Measurements from ENCODE around the gene GGTA1.
"Not testable (repeated sequence)": the region's sequence is repeated elsewhere in the genome, so short reads cannot be mapped to it uniquely, and the experiment has no call there.

GGTA1 gene

DNA sequence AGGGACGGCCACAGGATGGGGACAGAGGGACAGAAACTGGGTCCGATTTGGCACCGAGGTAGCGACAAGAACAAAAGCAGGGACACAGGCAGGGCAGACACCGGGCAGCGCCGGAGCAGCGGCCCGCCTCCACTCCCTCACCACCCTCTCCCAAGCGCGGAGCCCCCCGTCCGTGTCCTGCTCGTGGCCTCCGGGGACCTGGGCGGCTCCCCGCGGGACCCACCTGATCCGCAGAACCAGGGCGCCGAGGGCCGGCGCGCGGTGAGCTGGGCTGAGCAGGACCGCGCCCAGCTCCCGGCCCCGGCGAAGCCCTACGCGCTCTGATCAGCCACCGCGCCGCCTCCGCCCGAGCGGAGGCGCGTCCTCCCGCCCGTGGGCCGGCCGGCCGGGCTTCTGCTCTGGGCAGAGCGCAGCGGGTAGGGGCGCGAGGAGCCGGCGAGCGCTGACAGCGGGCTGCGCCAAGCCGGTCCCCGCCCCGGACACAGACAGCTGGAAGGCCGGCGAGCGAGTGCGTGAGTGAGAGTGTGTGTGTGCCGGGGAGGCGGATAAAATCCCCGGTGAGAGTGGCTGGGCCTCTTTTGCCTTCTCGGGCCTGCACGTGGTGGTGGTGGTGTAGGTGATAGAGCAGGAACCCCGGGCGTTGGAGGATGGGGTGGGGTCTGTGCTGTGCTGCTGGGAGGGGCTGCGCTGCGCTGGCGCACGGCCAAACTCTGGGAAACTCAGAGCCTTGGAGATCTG, at the start of gene GGTA1:
Gene GGTA1 (minus strand): TSS at position 418 of the 738 bp plus-strand sequence. CDS start 31,922 bp downstream, outside the sequence.
- in situ Hi-C loops (cut with MboI; ENCODE audit: low sequenced_read_pairs): no loop called here

DNA sequence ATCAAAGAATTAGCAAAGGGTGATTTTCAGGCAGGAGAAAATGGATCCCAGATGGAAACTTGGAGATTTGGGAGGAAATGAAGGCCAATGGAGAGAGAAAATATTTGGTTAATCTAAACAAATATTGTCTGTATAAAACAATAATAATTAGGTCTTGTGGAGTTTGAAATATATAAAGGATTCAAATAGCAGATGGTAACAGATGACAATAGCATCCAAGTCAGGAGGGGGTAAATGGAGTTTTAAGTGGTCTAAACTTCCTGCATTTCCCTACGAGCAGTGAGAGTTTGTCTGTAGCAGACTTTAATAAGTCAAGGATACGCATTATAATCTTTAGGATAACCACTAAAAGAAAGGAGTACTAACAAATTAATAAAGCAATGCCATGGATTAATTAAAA, 49.0 kb upstream of the GGTA1 start:
- in situ Hi-C loops (cut with MboI; ENCODE audit: low sequenced_read_pairs): loop anchor here (10.0 kb wide), 1 partner anchor 446 kb away; no protein-coding TSS in a partner anchor

DNA sequence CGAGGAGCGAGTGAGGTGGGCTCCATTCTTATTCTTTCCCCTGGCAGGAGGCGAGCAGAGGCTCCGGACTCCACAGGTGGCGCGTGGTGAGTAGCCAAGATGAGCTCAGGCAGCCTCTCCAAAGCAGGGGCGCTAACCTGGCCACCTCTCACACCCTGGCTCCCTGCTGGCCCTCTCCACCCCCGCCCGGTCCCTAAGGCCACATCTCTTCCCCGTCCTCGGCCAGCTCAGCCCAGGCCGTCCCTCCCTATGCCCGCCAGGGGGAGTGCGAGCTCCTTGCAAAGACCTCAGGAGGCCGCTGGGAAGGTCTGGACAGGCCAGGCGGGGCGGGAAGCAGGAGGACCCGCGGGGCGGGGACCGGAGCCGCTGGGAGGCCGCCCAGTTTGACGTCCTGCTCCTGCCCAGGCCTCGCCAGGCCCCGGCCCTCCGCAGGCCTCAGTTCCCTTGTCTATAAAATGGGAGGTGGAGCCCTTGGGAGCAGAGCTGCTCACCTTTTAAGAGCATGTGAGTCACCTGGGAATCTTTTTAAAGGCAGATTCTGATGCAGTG, 46.3 kb upstream of the GGTA1 start:
- in situ Hi-C loops (cut with MboI; ENCODE audit: low sequenced_read_pairs): loop anchor here (10.0 kb wide), 1 partner anchor 449 kb away; no protein-coding TSS in a partner anchor

DNA sequence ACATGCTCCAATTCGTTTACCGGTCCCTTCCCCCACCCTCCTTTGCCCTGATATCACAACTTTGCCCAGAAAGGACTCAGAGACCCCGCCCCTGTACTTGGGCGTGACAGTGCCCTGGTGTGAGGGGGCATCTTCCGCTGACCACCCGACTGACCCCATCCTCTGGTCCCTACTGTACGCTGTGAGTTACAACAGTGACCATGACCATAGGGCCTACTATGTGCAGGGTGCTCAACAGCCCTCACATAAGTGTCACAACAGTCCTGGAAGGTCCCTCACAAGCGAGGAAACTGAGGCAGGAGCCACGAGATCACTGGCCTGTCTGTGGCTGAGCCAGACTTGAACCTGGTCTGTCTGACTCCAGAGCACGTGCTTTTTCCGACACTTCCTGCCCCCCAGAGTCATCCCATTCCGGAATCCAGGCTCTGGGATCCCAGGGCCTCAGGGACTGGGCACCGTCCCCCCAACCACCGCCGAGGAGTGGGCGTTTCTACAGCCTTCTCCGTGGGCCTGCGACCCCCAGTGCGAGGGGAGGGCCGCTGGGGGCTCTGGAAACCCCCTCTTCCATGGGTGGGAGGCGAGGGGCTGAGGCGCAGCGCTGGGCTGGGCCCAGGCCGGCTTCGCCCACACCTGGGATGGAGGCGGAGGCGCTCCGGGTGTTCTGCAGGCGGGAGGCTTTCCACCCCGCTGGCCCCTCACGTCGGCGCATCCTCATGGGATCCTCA, 45.7 kb upstream of the GGTA1 start:
- in situ Hi-C loops (cut with MboI; ENCODE audit: low sequenced_read_pairs): loop anchor here (10.0 kb wide), 1 partner anchor 449 kb away; no protein-coding TSS in a partner anchor

DNA sequence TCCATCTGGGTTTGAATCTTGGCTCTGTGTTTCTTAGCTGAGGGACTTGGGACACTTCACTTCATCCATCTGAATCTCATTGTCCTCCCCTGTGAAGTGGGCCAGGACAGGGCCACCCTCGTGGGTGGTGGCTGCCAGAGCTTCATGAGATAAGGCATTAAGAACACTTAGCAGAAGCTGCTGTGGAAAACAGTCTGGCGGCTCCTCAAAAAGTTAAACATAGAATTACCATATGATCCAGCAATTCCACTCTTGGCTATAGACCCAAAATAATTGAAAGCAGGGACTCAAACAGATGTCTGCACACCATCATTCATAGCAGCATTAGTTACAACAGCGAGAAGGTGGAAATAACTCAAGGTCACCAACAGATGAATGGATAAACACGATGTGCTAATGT, 42.4 kb upstream of the GGTA1 start:
- in situ Hi-C loops (cut with MboI; ENCODE audit: low sequenced_read_pairs): loop anchor here (10.0 kb wide), 1 partner anchor 453 kb away; no protein-coding TSS in a partner anchor

DNA sequence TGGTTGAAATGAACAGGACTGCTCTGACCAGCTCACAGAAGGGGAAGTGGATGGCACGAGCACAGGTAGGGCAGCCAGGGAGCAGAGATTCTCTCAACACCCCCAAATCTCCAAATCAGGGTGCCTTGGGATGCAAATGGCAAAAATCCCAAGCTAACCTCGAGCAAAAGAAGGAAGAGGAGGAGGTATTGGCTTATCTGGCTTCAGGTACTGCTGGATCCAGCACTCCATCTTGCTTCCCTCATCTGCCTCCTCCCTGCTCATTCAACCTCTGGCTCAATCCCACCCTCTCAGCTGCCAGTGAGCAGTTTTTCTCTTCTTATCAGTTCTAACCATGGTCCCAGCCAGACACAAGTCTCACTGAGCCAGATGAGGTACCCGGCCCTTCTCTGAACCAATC, 41.6 kb upstream of the GGTA1 start:
- in situ Hi-C loops (cut with MboI; ENCODE audit: low sequenced_read_pairs): loop anchor here (10.0 kb wide), 1 partner anchor 454 kb away; no protein-coding TSS in a partner anchor

DNA sequence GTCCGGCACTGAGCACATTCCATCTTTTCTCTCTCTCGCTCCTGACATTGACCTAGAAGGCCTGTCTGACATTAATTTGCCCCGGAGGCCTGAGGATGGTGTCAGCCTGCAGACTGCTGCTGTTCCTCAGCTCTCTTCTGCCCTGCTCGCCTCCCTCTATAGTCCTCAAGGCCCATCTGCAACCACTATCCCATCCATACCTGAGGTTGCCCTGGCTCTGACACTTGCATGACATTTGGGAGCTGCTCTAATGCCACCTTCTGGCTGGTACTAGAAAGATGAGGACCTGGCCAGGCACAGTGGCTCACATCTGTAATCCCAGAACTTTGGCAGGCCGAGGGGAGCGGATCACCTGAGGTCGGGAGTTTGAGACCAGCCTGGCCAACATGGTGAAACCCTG, 38.6 kb upstream of the GGTA1 start:
- in situ Hi-C loops (cut with MboI; ENCODE audit: low sequenced_read_pairs): no loop called here

DNA sequence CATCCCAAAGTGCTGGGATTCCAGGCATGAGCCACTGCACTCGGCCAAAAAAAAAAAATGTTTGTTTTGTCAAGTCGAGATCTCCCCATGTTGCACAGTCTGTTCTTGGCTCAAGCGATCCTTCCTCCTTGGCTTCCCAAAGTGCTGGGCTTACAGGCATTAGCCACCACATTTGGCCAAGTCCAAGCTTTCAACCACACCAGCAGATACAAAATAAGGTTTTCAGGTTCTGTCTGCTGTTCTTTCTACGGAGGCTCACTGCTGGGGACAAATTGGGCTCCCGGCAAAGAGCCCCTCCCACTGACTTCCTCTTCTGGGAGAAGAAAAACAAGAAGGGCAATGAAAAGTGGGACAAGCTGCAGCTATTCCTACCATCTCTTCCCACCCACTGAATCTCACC, 37.6 kb upstream of the GGTA1 start:
- in situ Hi-C loops (cut with MboI; ENCODE audit: low sequenced_read_pairs): no loop called here

DNA sequence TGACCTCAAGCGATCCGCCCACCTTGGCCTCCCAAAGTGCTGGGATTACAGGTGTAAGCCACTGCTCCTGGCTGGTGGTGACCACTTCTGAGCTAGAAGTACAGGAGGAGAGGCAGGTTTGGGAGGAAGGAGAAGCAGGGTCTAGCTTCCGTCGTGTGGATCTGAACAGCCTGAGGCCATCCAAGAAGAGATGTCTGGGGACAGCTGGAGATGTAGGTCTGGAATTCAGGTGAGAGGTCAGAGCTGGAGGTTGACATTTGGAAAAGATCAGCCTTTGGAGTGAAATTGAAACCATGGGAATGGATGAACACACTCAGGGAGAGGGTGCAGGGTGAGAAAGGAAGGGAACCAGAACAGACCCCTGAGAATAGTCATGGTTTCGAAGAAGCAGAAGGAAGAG, 33.2 kb upstream of the GGTA1 start:
- in situ Hi-C loops (cut with MboI; ENCODE audit: low sequenced_read_pairs): no loop called here

DNA sequence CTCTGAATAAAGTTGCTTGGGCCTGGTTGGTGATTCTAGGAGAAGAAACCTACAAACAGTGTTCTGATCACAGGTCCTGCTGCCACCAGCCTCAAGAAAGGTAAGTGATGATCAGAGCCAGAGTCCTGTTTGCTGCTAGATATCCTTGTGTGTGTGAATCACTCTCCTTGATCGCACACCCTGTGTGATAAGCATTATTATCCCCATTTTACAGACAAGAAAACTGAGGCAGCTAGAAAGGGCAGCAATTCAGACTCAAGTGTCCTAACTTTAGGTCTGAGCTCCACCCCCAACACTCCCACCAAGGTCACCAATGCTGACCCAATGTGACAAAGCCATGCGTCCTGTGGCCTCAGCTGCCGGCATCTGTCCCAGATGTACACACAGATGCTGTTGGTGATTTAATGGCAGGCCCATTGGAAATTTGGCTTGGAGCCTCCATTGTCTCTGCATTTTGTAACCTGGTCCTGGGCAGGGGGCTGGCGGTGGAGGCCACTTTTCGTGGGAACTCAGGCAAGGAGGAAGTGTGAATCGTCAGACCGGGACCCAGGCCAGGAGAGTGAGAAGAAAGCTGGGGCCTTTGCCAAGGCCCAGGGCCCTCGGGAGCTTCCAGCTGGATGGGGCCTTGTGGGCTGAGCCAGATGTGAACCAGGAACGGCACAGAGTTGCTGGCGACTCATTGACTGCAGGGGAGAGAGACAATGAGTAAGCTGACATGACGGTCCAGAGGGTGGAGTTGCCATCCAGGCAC, 29.8 kb upstream of the GGTA1 start:
- in situ Hi-C loops (cut with MboI; ENCODE audit: low sequenced_read_pairs): no loop called here

DNA sequence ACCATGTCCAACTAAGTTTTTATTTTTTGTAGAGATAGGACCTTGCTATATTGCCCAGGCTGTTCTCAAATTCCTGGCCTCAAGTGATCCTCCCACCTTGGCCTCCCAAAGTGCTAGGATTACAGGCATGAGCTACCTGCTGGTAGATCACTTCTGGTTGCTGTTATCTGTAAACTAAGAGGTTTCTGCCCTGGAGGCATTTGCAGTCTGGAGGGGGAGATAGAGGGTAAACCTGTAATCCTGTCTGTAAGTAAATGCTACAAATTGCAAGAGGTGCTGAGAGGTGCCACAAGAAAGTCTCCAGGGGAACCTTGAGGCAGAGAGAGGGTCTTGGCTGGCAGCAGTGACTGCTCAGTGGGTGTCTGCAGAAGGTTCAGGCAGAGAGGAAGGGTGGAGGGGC, 29.0 kb upstream of the GGTA1 start:
- in situ Hi-C loops (cut with MboI; ENCODE audit: low sequenced_read_pairs): no loop called here

DNA sequence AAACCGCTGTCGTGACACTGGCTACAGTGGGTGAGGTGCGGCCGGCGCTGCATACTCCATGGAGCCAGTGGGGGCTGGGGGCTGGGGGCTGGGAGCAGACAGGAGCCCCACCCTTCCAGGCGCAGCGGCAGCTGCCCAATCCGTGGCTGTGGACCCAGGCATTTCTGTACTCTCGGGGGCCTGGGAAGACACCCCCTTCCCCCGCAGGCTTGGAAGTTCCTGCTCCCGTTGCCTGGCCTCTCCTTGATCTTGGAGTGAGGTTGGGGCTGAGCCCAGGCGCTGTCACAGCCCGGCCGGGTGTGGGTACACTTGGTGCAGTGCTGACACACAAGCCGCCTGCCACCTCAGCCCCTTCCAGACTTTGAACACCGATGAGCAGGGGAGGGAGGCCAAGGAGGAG, 27.7 kb upstream of the GGTA1 start:
- in situ Hi-C loops (cut with MboI; ENCODE audit: low sequenced_read_pairs): no loop called here

DNA sequence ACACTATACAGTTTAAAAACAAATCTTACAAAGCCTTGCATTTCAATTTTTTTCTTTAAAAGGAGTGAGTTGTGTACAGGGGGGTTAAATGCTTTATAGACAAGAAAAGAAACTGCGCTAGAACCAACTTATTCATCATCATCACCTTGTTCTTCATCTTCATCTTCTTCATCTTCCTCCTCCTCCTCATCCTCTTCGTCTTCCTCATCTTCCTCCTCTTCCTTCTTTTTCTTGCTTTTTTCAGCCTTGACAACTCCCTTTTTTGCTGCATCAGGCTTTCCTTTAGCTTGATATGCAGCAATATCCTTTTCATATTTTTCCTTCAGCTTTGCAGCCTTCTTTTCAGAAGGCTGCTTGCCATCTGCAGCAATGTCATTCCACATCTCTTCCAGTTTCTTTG, 20.0 kb upstream of the GGTA1 start:
- in situ Hi-C loops (cut with MboI; ENCODE audit: low sequenced_read_pairs): not testable (repeated sequence)

DNA sequence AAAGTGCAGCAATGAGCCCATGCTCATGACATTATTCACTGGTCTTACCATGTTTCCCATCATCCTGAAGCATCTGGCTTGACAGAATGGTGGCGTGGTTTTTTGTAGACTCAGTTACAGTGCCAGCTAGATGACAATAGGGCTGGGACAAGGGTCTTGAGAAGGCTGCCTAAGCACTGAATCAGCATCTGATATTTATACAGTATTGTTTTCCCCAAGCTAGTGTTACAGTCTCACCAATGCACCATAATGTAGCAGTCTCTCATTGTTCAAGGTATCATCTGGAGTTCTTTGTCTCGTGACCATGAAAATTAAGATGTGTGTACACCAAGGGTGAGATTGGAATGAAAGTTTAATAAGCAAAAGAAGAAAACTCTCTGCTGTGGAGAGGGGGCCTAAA, 19.0 kb upstream of the GGTA1 start:
- in situ Hi-C loops (cut with MboI; ENCODE audit: low sequenced_read_pairs): no loop called here

DNA sequence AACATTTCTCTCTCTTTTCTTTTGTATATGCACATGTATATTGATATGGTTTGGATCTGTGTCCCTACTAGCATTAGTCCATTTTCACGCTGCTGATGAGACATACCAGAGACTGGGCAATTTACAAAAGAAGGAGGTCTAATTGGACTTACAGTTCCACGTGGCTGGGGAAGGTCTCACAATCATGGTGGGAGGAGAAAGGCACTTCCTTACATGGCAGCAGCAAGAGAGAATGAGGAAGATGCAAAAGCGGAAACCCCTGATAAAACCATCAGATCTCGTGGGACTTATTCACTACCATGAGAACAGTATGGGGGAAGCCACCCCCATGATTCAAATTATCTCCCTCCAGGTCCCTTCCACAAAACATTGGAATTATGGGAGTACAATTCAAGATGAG, 13.5 kb upstream of the GGTA1 start:
- in situ Hi-C loops (cut with MboI; ENCODE audit: low sequenced_read_pairs): not testable (repeated sequence)

DNA sequence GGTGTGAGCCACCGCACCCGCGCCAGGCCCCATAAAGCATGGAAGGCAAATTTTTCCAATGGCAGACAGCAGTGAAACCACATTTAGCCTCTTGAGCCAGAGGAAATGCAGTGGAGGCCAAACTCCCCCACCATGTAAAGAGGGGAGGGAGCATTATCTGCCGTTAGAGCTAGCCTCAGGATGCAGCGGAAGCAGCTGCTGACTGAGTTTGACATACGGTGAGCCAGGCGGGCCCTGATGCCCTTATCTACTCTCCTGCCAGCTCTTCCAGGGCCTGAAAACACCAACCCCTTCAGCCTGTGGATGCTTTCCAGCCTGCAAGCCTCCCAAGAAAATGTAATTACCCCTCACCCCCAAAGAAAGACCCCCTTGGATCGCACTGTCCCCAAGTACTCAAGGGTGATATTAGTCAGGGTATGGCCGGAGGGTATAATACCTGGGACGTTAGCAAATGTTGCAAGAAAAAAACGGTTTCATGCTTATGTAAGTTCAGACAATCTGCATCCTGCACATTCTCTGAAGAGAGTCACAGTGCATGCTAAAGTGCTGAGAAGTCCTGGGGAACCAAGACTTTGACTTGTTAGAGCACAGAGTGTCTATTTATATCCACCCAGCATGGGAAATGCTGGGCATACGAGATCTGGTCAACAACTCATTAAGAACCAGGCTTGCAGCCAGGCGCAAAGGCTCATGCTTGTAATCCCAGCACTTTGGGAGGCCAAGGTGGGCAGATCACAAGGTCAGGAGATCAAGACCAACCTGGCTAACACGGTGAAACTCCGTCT, 11.3 kb upstream of the GGTA1 start:
- in situ Hi-C loops (cut with MboI; ENCODE audit: low sequenced_read_pairs): no loop called here

DNA sequence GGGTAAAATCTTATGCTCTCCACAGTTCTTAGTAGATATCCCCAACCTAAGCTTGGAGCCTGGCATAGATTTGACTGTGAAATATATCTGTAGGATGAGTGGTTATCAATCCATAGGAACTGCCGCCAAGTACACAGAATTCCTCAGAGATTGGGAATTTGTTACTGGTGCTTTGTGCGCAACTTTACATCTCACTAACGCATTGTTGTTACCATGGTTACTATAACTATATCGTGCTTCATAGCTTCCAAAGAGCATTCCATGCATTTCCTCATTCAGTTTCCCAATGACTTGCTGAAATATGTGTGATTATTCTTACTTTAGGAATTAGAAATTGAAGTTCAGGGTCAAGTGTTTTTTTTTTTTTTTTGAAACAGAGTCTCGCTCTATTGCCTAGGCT, 9.5 kb upstream of the GGTA1 start:
- in situ Hi-C loops (cut with MboI; ENCODE audit: low sequenced_read_pairs): no loop called here

DNA sequence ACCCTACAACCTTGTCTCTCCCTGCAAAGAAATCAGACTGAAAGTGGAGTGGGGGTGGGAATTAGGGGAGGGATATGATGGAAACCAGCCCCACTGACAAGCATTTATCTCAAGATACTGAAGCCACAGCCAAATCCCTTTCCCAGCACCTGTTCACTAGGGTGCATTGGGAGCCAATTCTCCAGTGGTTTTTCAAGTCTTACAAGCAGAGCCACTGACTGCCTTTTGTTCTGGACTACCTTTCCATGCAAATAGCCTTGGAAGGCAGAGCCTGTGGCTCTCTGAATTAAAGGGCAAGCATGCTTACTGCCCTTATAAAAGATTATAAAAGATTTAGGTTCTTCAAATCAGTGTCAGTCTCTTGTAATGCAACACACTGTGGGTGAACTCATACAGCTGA, 8.8 kb upstream of the GGTA1 start:
- in situ Hi-C loops (cut with MboI; ENCODE audit: low sequenced_read_pairs): no loop called here

DNA sequence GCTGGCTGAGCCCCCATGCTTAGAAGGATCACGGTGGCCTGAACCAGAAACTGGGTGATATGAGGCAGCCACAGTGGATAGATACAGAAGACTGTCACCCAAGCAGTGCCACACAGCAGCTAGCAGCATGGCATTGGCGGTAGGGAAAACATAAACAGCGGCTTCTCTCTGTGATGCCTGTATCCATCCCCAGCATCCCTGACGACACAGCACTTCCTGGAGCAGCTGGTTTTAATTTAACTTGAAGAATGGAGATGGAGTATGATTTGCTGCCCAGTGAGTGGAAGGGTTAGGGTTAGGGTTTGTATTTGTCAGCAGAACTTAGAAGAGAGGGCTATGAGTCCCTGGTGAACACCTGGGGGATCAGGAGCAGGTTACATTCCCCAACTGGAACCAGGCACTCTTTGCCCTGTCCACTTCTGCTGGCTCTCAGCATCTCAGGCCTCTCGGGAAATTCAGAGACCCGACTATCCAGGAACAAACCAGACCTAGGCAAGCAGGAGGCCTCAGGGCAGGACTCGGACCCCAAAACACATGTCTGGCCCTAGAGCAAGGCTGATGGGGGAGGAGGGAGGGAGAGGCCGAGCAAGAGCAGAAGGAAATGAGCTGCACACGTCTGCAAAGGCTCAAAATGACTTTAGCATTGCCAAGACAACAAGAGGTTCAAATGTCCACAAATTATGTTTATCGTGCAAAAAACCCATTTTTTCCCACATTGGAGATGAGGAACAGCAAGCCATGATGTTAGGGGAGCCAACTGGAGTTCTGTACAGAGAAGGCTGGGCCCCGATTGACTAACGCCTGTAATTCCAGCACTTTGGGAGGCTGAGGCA, 6.5 kb upstream of the GGTA1 start:
- in situ Hi-C loops (cut with MboI; ENCODE audit: low sequenced_read_pairs): no loop called here

DNA sequence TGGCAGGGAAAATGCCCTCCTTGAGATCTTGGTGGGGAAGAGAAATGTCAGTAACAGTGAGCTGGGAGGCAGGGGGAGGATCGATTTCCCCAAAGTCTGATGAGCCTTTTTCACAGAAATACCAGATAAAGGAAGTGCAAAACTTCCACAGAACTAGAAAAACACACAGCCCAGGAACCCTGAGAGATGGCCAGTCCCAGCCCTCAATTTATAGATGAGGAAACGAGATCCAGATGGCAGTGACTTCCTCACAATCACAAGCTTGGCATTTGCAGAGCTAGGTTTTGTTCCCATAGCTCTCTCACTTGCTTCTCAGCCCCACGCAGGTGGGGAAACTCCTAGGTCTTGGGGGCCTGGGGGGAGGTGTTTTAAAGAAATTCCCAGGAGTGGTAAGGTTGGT, 3.8 kb upstream of the GGTA1 start:
- in situ Hi-C loops (cut with MboI; ENCODE audit: low sequenced_read_pairs): no loop called here

All from HL-60/S4 treated with phorbol 12-myristate 13-acetate at 8.2 ng/mL for 4 days and 3 days (cell line).